OCI-LY1 (cell line): Measurements from ENCODE around the gene IP6K3.

ENCODE experiments used
- H2AFZ ChIP-seq: fragments of 200-600 bp; sonication (generic), shearing (Covaris generic); 2 replicates; pipeline ENCODE4 v1.6.0; 2014; ENCODE audit warnings: antibody characterized with exemption, mild to moderate bottlenecking, low read length
- H3F3A ChIP-seq: fragments of 200-600 bp; sonication (generic), shearing (Covaris generic); 2 replicates; pipeline ENCODE4 v1.6.0; 2014; ENCODE audit warnings: mild to moderate bottlenecking, antibody characterized with exemption, low read length, moderate library complexity; ENCODE audit not compliant: insufficient read depth
- H3K27ac ChIP-seq: fragments of 200-600 bp; sonication (generic); 2 replicates; pipeline ENCODE4 v1.5.1; 2014; ENCODE audit warnings: low read length, mixed run types, mild to moderate bottlenecking, low read depth; ENCODE audit not compliant: poor library complexity, severe bottlenecking
- H3K27me3 ChIP-seq: fragments of 200-600 bp; sonication (generic); 2 replicates; pipeline ENCODE4 v1.6.0; 2014; ENCODE audit warnings: antibody characterized with exemption, mild to moderate bottlenecking, low read length, moderate library complexity; ENCODE audit not compliant: insufficient read depth
- H3K36me3 ChIP-seq: fragments of 200-600 bp; sonication (generic); 2 replicates; pipeline ENCODE4 v1.6.1; 2014; ENCODE audit warnings: mild to moderate bottlenecking, antibody characterized with exemption, low read length, moderate library complexity, mixed read lengths; ENCODE audit not compliant: insufficient read depth
- H3K4me1 ChIP-seq: fragments of 200-600 bp; sonication (generic); 2 replicates; pipeline ENCODE4 v1.5.1; 2014; ENCODE audit warnings: mild to moderate bottlenecking, low read length, moderate library complexity; ENCODE audit not compliant: insufficient read depth, severe bottlenecking
- H3K4me2 ChIP-seq: fragments of 200-600 bp; sonication (generic), shearing (Covaris generic); 2 replicates; pipeline ENCODE4 v1.6.1; 2014; ENCODE audit warnings: low read length
- H3K4me3 ChIP-seq: fragments of 200-600 bp; sonication (generic); 2 replicates; pipeline ENCODE4 v1.5.1; 2014; ENCODE audit warnings: low read length, low read depth, mild to moderate bottlenecking, mixed read lengths; ENCODE audit not compliant: poor library complexity, severe bottlenecking
- H3K79me2 ChIP-seq: fragments of 200-600 bp; shearing (Covaris generic); 2 replicates; pipeline ENCODE4 v1.6.1; 2016; ENCODE audit warnings: mixed run types, low read length, mixed read lengths; ENCODE audit not compliant: insufficient read depth
- H3K9ac ChIP-seq: fragments of 200-600 bp; sonication (generic), shearing (Covaris generic); 2 replicates; pipeline ENCODE4 v1.6.1; 2014; ENCODE audit warnings: mild to moderate bottlenecking, low read length, mixed read lengths
- H3K9me2 ChIP-seq: fragments of 200-600 bp; sonication (generic), shearing (Covaris generic); 2 replicates; pipeline ENCODE4 v1.6.1; 2014; ENCODE audit warnings: low read depth, mild to moderate bottlenecking, low read length, mixed read lengths
- H3K9me3 ChIP-seq: fragments of 200-600 bp; shearing (Covaris generic); 2 replicates; pipeline ENCODE4 v1.6.1; 2014; ENCODE audit warnings: low read length, mixed read lengths
- H4K20me1 ChIP-seq: fragments of 200-600 bp; sonication (generic), shearing (Covaris generic); 2 replicates; pipeline ENCODE4 v1.6.0; 2016; ENCODE audit warnings: mild to moderate bottlenecking, low read length; ENCODE audit not compliant: insufficient read depth
- EZH2 ChIP-seq: fragments of 200-600 bp; sonication (generic), shearing (Covaris generic); IDR thresholded peaks from 2 replicates; pipeline ENCODE4 v1.8.0; 2017; ENCODE audit warnings: borderline replicate concordance, mixed run types, mild to moderate bottlenecking, antibody characterized with exemption, low read length, moderate library complexity, mixed read lengths
- TF ChIP-seq, protein P1 (sequence below): fragments of 200-600 bp; sonication (generic), shearing (Covaris generic); IDR thresholded peaks from 2 replicates; pipeline ENCODE4 v1.5.1; 2017; ENCODE audit warnings: mild to moderate bottlenecking, antibody characterized with exemption, low read length, moderate library complexity, mixed read lengths

IP6K3 gene

DNA sequence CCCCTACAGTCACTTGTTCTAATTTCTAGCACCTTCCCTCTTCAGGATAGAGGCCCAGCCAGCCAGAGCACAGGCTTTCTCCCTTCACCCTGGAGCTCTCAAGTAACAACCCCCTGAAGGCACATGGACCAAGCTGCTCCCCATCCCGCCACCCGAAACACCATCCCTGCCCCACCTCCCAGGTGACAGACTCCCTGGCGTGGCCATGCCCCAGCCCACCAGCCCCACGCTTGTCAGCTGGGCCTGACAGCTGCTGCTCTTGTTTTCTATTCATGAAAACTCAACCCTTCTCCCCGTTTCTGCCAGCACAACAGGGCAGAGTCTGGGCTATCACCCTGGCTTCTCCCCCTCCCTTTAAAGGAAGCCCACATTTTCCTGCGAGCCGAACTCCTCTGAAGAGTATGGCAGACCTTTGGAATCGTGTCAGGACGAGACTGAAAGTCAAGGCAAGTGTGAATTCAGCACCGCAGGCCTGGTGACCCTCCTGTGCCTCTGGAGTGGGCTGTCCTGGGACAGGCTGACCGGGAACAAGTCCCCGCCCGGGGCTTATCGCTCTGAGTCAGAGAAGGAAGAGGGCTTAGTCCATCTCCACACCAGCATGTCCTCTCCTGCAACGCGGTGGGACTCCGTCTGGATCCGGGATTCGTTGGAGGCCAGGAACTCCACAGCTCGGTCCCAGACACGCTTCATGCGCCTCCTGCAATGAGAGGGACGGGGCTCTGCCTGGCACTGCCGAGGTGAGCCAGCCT, 25.6 kb upstream of the IP6K3 start:
- no peaks in the 10 kb centered on the region for H3K4me1 ChIP-seq
- H3K79me2 ChIP-seq: no peaks in the 10 kb centered on the region
- no peaks in the 10 kb centered on the region for H4K20me1 ChIP-seq
- no peaks in the 10 kb centered on the region for H3K9me3 ChIP-seq
- no peak overlapping the region for H3K27ac ChIP-seq
- H2AFZ ChIP-seq: no peak overlapping the region
- H3F3A ChIP-seq: no peaks in the 10 kb centered on the region
- no peak overlapping the region for H3K4me2 ChIP-seq
- H3K9ac ChIP-seq: no peak overlapping the region
- TF ChIP-seq, protein P1, sequence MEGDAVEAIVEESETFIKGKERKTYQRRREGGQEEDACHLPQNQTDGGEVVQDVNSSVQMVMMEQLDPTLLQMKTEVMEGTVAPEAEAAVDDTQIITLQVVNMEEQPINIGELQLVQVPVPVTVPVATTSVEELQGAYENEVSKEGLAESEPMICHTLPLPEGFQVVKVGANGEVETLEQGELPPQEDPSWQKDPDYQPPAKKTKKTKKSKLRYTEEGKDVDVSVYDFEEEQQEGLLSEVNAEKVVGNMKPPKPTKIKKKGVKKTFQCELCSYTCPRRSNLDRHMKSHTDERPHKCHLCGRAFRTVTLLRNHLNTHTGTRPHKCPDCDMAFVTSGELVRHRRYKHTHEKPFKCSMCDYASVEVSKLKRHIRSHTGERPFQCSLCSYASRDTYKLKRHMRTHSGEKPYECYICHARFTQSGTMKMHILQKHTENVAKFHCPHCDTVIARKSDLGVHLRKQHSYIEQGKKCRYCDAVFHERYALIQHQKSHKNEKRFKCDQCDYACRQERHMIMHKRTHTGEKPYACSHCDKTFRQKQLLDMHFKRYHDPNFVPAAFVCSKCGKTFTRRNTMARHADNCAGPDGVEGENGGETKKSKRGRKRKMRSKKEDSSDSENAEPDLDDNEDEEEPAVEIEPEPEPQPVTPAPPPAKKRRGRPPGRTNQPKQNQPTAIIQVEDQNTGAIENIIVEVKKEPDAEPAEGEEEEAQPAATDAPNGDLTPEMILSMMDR: no peak
- TF ChIP-seq EZH2: no peak
- no peak overlapping the region for H3K4me3 ChIP-seq
- H3K36me3 ChIP-seq: peaks cover 50% of the 10 kb centered on the region
- no peaks in the 10 kb centered on the region for H3K27me3 ChIP-seq
- no peaks in the 10 kb centered on the region for H3K9me2 ChIP-seq

DNA sequence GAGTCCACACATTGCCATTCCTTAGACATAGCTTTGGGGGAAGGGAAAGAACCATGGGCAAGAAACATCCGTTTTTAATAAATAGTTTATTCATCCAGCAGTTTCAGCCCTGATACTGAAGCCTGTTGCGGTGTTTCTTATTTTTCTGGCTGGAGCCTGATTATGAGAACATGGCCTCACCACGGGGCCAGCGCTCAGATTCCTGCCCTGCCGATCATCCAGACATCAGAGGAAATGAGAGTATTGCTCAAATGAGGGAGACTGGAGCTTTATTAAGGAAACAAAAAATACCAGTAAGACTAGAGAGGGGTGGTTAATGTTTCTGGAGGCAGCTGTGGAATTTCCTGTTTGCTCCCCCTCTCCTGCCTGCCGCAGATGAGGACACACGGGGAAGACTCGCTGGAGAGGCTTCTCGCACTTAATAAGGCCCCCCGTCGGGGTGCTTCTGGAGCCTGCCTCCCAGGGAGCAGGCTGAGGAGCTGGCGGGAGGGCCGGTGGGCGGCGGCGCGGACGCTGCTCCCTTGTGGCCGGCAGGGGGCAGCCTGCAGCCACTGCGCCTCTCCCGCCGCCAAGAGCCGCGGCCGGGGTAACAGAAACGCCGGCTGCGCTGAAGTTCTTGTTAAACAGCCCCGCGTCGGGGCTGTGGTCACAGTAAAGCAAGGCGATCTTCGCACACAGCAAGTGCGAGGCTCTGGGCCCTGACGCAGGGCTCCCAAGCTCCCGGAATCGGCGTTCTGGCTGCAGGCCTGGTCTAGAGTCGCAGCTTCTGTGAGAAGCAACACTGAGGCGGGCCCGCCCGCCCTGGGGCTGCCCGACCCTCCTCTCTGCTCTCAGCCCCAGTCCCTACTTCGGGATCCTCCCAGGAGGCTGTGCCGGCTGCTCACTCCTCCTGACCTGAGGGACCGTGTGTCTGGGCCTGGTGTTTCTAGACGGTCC, 24.7 kb upstream of the IP6K3 start:
- no peaks in the 10 kb centered on the region for H3K4me1 ChIP-seq
- H3K27ac ChIP-seq: no peak overlapping the region
- H3K4me3 ChIP-seq: no peak overlapping the region
- H3K79me2 ChIP-seq: no peaks in the 10 kb centered on the region
- no peaks in the 10 kb centered on the region for H3K9me3 ChIP-seq
- TF ChIP-seq, protein P1: peak; percentile 79
- no peak for TF ChIP-seq EZH2
- H3K9me2 ChIP-seq: no peaks in the 10 kb centered on the region
- no peak overlapping the region for H3K4me2 ChIP-seq
- no peaks in the 10 kb centered on the region for H3F3A ChIP-seq
- no peak overlapping the region for H2AFZ ChIP-seq
- no peaks in the 10 kb centered on the region for H4K20me1 ChIP-seq
- H3K27me3 ChIP-seq: no peaks in the 10 kb centered on the region
- H3K36me3 ChIP-seq: peaks cover 42% of the 10 kb centered on the region
- no peak overlapping the region for H3K9ac ChIP-seq

DNA sequence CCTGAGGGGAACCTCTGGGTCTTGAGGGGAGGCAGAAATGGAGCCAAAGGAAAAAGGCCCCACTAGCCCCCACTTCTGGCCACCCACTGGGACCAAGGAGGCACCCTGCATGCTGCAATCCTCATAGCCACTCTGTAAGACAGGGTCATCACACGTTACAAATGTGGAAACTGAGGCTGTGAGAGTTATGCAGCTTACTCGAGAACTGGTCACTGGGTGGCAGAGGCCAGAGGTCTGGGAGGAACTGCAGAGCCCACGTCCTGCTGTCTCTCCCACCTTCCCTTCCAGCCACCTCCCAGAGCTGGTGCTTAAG, 24.1 kb upstream of the IP6K3 start:
- no peak overlapping the region for H3K9ac ChIP-seq
- TF ChIP-seq, protein P1: no peak
- TF ChIP-seq EZH2: no peak
- H3K79me2 ChIP-seq: no peaks in the 10 kb centered on the region
- H3K4me2 ChIP-seq: no peak overlapping the region
- H3K4me3 ChIP-seq: no peak overlapping the region
- H3K27ac ChIP-seq: no peak overlapping the region
- H3F3A ChIP-seq: no peaks in the 10 kb centered on the region
- H3K9me3 ChIP-seq: no peaks in the 10 kb centered on the region
- no peaks in the 10 kb centered on the region for H3K4me1 ChIP-seq
- no peak overlapping the region for H2AFZ ChIP-seq
- H4K20me1 ChIP-seq: no peaks in the 10 kb centered on the region
- peaks cover 36% of the 10 kb centered on the region for H3K36me3 ChIP-seq
- no peaks in the 10 kb centered on the region for H3K9me2 ChIP-seq
- no peaks in the 10 kb centered on the region; the same call in 1 of the 2 replicates for H3K27me3 ChIP-seq
